Epithelial cell of umbilical artery (primary cell): ENCODE measurements around the gene HSPBP1. TPM values are rescaled to one million over a fixed set of nuclear protein-coding genes. Genes with fewer than 3 reads are reported as not detected.

Experiments
- total RNA-seq: library from RNA; depleted of rRNA; stranded (reverse); fragments of >200 nt; gene quantifications from 2 replicates; pipeline ENCODE4 v1.2.3, GENCODE V29; 2014

Gene HSPBP1, protein sequence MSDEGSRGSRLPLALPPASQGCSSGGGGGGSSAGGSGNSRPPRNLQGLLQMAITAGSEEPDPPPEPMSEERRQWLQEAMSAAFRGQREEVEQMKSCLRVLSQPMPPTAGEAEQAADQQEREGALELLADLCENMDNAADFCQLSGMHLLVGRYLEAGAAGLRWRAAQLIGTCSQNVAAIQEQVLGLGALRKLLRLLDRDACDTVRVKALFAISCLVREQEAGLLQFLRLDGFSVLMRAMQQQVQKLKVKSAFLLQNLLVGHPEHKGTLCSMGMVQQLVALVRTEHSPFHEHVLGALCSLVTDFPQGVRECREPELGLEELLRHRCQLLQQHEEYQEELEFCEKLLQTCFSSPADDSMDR
- total RNA-seq: 29.6 and 38.0 TPM in 2 replicates

GRCh38 chr19:55279770-55280643 lies at the start of gene HSPBP1:
TSS of gene HSPBP1 (minus strand) at chr19:55280110. CDS start at chr19:55279608, 502 bp downstream.

DNA sequence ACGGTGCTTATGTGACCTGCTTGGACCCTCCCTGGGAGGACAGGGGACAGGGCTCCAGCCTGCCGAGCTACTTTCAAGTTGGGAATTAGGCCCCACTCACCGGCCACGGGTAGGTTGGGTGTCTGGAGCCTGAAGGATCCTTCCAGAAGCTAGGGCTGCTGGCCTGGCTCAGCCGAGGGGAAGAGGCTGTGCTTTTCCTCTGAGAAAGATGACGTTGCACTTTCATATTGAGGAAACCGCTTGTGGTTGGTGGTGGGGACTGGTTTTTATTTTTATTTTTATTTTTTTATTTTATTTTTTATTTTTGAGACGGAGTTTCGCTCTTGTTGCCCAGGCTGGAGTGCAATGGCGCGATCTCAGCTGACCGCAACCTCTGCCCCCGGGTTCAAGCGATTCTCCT lies 45.3 kb upstream of the HSPBP1 start, which contains the start of gene TMEM150B:
TMEM150B (minus strand) TSS at position 170 of the 400 bp plus-strand sequence. CDS start 4,305 bp downstream, outside the sequence.

GRCh38 chr19:55283548-55284377 lies 3.9 kb upstream of the HSPBP1 start, which contains the start of gene BRSK1:
TSS of gene BRSK1 (plus strand) at chr19:55283997. CDS start at chr19:55284443, 446 bp downstream.

GRCh38 chr19:55258828-55259539 lies 20.9 kb downstream of the HSPBP1 start, which contains the start of gene PPP6R1:
TSS of gene PPP6R1 (minus strand) at chr19:55259017. CDS start at chr19:55247103, 11,914 bp downstream.

GRCh38 chr19:55228403-55229031 lies 51.4 kb downstream of the HSPBP1 start, which contains the start of gene TMEM86B:
TSS of gene TMEM86B (minus strand) at chr19:55228763. CDS start at chr19:55228741, 22 bp downstream.

Other genes starting within 250 kb of the HSPBP1 start
- gene GP6, start 241.8 kb downstream of the HSPBP1 start, total RNA-seq: not detected in 2 replicates
- 6.7 and 14.9 TPM in 2 replicates for gene RDH13, start 217.0 kb downstream of the HSPBP1 start, total RNA-seq
- 5.9 and 12.0 TPM in 2 replicates for gene EPS8L1, start 204.2 kb downstream of the HSPBP1 start, total RNA-seq
- gene PPP1R12C, start 162.5 kb downstream of the HSPBP1 start, total RNA-seq: 32.8 and 35.7 TPM in 2 replicates
- 0.65 and 1.4 TPM in 2 replicates for gene TNNT1, start 130.9 kb downstream of the HSPBP1 start, total RNA-seq
- not detected in 2 replicates for gene TNNI3, start 122.4 kb downstream of the HSPBP1 start, total RNA-seq
- 0.32 and 0.76 TPM in 2 replicates for gene DNAAF3, start 113.5 kb downstream of the HSPBP1 start, total RNA-seq
- gene SYT5, start 99.8 kb downstream of the HSPBP1 start, total RNA-seq: not detected in 2 replicates
- 0.32 and 3.5 TPM in 2 replicates for gene PTPRH, start 70.6 kb downstream of the HSPBP1 start, total RNA-seq
- gene TMEM86B, start 51.3 kb downstream of the HSPBP1 start, total RNA-seq: 0.32 and 0.91 TPM in 2 replicates
- 20.1 and 22.3 TPM in 2 replicates for gene PPP6R1, start 21.1 kb downstream of the HSPBP1 start, total RNA-seq
- gene BRSK1, start 3.9 kb upstream of the HSPBP1 start, total RNA-seq: 0.61 and 0.65 TPM in 2 replicates
- not detected in 2 replicates for gene TMEM150B, start 45.2 kb upstream of the HSPBP1 start, total RNA-seq
- 3.9 and 4.7 TPM in 2 replicates for gene KMT5C, start 59.8 kb upstream of the HSPBP1 start, total RNA-seq
- under 0.01 TPM in 1 of 2 replicates, not detected in the other for gene COX6B2, start 74.6 kb upstream of the HSPBP1 start, total RNA-seq
- not detected in 2 replicates for gene GARIN5B, start 83.2 kb upstream of the HSPBP1 start, total RNA-seq
- 0.46 and 2.6 TPM in 2 replicates for gene IL11, start 90.4 kb upstream of the HSPBP1 start, total RNA-seq
- gene TMEM190, start 96.7 kb upstream of the HSPBP1 start, total RNA-seq: not detected in 2 replicates
- 0.65 TPM in 1 of 2 replicates, not detected in the other for gene TMEM238, start 104.2 kb upstream of the HSPBP1 start, total RNA-seq
- gene RPL28, start 105.8 kb upstream of the HSPBP1 start, total RNA-seq: 112 and 274 TPM in 2 replicates
- gene UBE2S, start 127.7 kb upstream of the HSPBP1 start, total RNA-seq: 168 and 599 TPM in 2 replicates
- gene SHISA7, start 163.2 kb upstream of the HSPBP1 start, total RNA-seq: not detected in 2 replicates
- gene ISOC2, start 181.5 kb upstream of the HSPBP1 start, total RNA-seq: 50.6 and 74.1 TPM in 2 replicates
- gene C19orf85, start 184.6 kb upstream of the HSPBP1 start, total RNA-seq: not detected in 2 replicates
- 0.30 and 2.6 TPM in 2 replicates for gene ZNF628, start 196.5 kb upstream of the HSPBP1 start, total RNA-seq
- 11.7 and 18.2 TPM in 2 replicates for gene NAT14, start 205.1 kb upstream of the HSPBP1 start, total RNA-seq
- gene SSC5D, start 208.3 kb upstream of the HSPBP1 start, total RNA-seq: 0.32 and 2.3 TPM in 2 replicates